Suprapubic skin (tissue), 4 donors: Measurements from ENCODE around the gene SPATA2. TPM values are rescaled to one million over a fixed set of nuclear protein-coding genes. Genes with fewer than 3 reads are reported as not detected.

Source experiments
- DNase-seq, 2 donors: peaks; one replicate each; pipeline ENCODE4 v3.0.0-alpha.2; 2019; ENCODE audit warnings: low spot score in 2 of 2
- H3K27ac ChIP-seq: fragments of 200-600 bp; sonication (generic); one replicate; pipeline ENCODE4 v1.5.1; 2019
- H3K27me3 ChIP-seq: fragments of 200-600 bp; sonication (generic); one replicate; pipeline ENCODE4 v1.5.1; 2019
- H3K36me3 ChIP-seq: fragments of 200-600 bp; sonication (generic); one replicate; pipeline ENCODE4 v1.5.1; 2019
- H3K4me1 ChIP-seq: fragments of 200-600 bp; sonication (generic); one replicate; pipeline ENCODE4 v1.5.1; 2019
- H3K4me3 ChIP-seq: fragments of 200-600 bp; sonication (generic); one replicate; pipeline ENCODE4 v1.5.1; 2019; ENCODE audit warnings: mild to moderate bottlenecking
- H3K9me3 ChIP-seq: fragments of 200-600 bp; sonication (generic); one replicate; pipeline ENCODE4 v1.5.1; 2019
- EP300 ChIP-seq: sonication (generic); formaldehyde crosslinking; IDR thresholded peaks from one replicate; pipeline ENCODE4 v1.6.1; 2017; ENCODE audit warnings: antibody characterized with exemption
- POLR2A ChIP-seq, 2 donors: fragments of 450-650 bp; IDR thresholded peaks; one replicate each; pipeline ENCODE4 v1.6.1; 2017; ENCODE audit warnings: antibody characterized with exemption in 2 of 2, mild to moderate bottlenecking in 2 of 2, moderate library complexity in 2 of 2
- POLR2AphosphoS5 ChIP-seq, 3 donors: sonication (generic); formaldehyde crosslinking; IDR thresholded peaks; one replicate each; pipeline ENCODE4 v1.6.1; 2017; ENCODE audit warnings: antibody characterized with exemption in 3 of 3
- WGBS: methylation state at CpG from one replicate; pipeline ENCODE4 v1.1.5; 2018; 5-methylcytosine and 5-hydroxymethylcytosine counted together
- total RNA-seq, 4 donors: library from RNA; depleted of rRNA; stranded (reverse); fragments of >200 nt; gene quantifications; one replicate each; pipeline ENCODE4 v1.1.0, GENCODE V29; 2016
- TF ChIP-seq, protein P1 (sequence below), 2 donors: fragments of 200-600 bp in 1 of 2; fragments of 450-650 bp in 1 of 2; sonication (generic) in 1 of 2; IDR thresholded peaks; one replicate each; pipeline ENCODE4 v1.5.1; 2016 to 2019; ENCODE audit warnings: antibody characterized with exemption in 2 of 2, mild to moderate bottlenecking in 1 of 2, moderate library complexity in 1 of 2

The SPATA2 gene
- total RNA-seq, 4 donors from 2014 or later, result 7.3 to 9.3 (median 8.7) TPM

DNA sequence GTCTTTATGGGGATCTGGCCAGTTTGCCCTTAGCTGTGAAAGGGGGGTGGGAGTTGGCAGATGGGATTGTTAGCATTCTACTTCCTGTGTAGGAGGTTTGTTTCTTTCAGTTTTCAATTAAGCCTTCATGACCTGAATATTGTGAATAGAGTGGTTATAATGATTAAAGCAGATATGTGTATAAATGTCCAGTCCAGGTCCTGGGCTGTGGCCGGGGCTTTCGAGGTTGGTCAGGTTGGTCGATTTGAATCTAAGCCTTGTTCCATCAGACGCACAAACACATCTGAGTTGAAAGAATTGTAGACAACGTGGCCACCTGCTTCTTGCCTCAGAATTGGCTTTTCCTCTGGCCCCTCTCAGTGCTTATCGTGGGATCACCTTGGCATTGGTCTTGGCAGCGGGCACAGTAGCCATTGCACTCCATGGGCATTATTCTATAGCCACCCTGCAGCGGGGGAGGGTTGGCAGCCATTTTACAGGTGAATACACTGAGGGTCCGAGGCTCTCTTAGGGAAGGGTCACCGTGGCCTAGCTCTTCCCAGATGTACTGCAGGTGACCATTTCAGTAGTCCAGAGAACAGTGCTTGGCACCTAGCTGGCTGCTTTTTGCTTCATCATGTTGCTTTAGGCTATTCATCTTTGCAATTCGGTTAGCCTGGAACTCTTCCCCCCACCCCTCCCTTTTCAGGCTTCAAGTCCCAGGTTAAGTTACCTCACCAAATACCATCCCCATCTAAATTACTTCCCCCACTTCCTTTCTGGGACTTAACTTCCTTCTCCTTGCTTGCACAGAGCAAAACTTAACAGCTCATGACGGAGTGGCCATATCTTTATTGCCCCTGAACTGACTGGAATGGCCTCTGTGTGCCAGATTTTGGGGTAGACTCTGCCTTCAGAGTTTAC, 21.9 kb upstream of the SPATA2 start:
- Histone ChIP-seq H3K27me3 (no peaks in the 10 kb centered on the region), H3K4me1 (peaks cover 34% of the 10 kb centered on the region), H3K9me3 (no peaks in the 10 kb centered on the region), H3K36me3 (peaks cover 11% of the 10 kb centered on the region), H3K27ac (peak overlapping the region; percentile 90), H3K4me3 (peak overlapping the region; percentile 74)
- no peak for TF ChIP-seq POLR2A (IDR thresholded peaks at IDR 0.05)
- TF ChIP-seq, protein P1, sequence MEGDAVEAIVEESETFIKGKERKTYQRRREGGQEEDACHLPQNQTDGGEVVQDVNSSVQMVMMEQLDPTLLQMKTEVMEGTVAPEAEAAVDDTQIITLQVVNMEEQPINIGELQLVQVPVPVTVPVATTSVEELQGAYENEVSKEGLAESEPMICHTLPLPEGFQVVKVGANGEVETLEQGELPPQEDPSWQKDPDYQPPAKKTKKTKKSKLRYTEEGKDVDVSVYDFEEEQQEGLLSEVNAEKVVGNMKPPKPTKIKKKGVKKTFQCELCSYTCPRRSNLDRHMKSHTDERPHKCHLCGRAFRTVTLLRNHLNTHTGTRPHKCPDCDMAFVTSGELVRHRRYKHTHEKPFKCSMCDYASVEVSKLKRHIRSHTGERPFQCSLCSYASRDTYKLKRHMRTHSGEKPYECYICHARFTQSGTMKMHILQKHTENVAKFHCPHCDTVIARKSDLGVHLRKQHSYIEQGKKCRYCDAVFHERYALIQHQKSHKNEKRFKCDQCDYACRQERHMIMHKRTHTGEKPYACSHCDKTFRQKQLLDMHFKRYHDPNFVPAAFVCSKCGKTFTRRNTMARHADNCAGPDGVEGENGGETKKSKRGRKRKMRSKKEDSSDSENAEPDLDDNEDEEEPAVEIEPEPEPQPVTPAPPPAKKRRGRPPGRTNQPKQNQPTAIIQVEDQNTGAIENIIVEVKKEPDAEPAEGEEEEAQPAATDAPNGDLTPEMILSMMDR (IDR thresholded peaks at IDR 0.05), result no peak
- TF ChIP-seq POLR2AphosphoS5 (IDR thresholded peaks at IDR 0.05), result no peak
- TF ChIP-seq EP300, result no peak
- no peak for DNase-seq
- WGBS, result 10% methylated on average over 11 of the region's 12 CpGs

DNA sequence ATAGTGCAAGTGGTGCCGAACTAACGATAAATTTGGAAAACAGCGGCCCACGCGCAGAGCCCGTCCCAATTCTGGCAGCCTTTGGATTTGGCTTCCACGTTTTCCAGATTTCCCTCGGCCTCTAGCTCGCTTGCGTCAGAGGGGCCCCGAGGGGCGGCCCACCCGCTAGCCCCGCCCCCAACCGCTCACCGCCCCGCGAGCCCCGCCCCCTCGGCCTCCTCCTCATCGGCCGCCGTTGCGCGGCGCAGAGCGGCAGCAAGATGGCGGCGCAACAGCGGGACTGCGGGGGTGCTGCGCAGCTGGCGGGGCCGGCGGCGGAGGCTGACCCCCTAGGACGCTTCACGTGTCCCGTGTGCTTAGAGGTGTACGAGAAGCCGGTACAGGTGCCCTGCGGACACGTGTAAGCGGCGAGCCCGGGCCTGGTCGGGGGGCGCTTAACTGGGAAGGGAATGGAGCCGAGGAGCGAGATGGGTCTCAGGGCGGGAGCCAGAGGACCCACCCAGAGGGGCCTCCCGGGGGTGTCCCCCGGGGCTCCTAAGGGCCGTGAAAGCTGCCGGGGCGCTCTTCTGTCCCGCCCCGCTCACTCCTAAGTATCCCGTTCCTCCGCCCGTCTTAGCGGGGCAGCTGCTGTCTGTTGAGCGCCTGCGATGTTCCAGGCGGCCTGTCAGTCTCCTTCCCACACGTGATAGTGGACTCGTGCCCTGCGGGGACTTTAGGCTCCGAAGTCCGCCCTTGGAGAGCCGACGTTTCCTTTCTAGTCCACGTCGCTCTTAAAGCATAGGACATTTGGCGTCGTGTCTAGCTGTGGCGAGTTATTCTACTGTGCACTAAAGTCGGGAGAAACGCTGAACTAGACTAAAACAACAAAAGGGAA, 21.1 kb upstream of the SPATA2 start, which contains the start of gene RNF114:
TSS of gene RNF114 (plus strand) at position 245 of the 874 bp plus-strand sequence. CDS start at position 261, 16 bp downstream.
- Histone ChIP-seq H3K4me1 (peaks cover 34% of the 10 kb centered on the region), H3K4me3 (peak within 1 kb of the TSS; percentile 74), H3K27me3 (no peaks in the 10 kb centered on the region), H3K36me3 (peaks cover 4% of the 10 kb centered on the region), H3K27ac (peak within 1 kb of the TSS; percentile 90), H3K9me3 (no peaks in the 10 kb centered on the region)
- peak; percentile 94 to 96 for DNase-seq
- WGBS, result under 1% methylated on average over 42 of the region's 79 CpGs
- TF ChIP-seq, protein P1 (IDR thresholded peaks at IDR 0.05), result no peak
- peak; percentile 78 to 97 (median 91) for TF ChIP-seq POLR2AphosphoS5 (IDR thresholded peaks at IDR 0.05)
- peak; percentile 79 to 95 for TF ChIP-seq POLR2A (IDR thresholded peaks at IDR 0.05)

DNA sequence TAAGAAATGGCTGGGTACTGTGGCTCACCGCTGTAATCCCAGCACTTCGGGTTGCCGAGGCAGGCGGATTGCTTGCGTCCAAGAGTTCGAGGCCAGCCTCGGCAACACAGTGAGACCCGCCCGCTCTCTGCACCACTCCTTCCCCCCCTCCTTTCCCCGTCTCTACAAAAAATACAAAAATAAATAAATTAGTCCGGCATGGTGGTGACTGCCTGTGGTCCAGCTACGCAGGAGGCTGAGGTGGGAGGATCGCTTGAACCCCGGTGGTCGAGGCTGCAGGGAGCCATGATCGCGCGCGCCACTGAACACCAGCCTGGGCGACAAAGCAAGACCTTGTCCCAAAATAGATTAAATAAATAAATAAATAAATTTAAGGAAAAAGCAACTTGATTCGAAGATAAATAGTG, 20.4 kb upstream of the SPATA2 start:
- H3K9me3 ChIP-seq, result no peaks in the 10 kb centered on the region
- no peaks in the 10 kb centered on the region for H3K36me3 ChIP-seq
- DNase-seq, result no peak
- H3K4me3 ChIP-seq, result peak overlapping the region; percentile 74
- 17% methylated on average over 21 of the region's 21 CpGs for WGBS
- no peak for TF ChIP-seq EP300
- TF ChIP-seq POLR2A (IDR thresholded peaks at IDR 0.05), result no peak
- TF ChIP-seq POLR2AphosphoS5 (IDR thresholded peaks at IDR 0.05), result no peak
- TF ChIP-seq, protein P1 (IDR thresholded peaks at IDR 0.05), result no peak
- no peaks in the 10 kb centered on the region for H3K27me3 ChIP-seq
- H3K27ac ChIP-seq, result peak overlapping the region; percentile 90
- H3K4me1 ChIP-seq, result peaks cover 34% of the 10 kb centered on the region

DNA sequence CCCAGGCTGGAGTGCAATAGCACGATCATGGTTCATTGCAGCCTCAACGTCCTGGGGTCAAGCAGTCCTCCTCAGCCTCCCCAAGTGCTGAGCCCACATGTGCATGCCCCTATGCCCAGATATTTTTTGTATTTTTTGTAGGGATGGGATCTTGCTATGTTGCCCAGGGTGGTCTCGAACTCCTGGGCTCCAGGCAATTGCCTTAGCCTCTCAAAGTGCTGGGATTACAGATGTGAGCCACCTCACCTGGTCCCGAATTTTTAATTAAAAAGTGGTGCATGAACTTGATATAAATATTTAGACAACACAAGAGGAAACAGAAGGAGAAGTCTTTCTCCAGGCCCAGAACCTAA, 13.8 kb upstream of the SPATA2 start:
- WGBS, result 41% methylated on average over 4 of the region's 4 CpGs
- no peak for TF ChIP-seq POLR2A (IDR thresholded peaks at IDR 0.05)
- TF ChIP-seq, protein P1 (IDR thresholded peaks at IDR 0.05), result no peak
- Histone ChIP-seq H3K27ac (no peak overlapping the region), H3K4me1 (peaks cover 3% of the 10 kb centered on the region), H3K27me3 (no peaks in the 10 kb centered on the region), H3K36me3 (no peaks in the 10 kb centered on the region), H3K9me3 (no peaks in the 10 kb centered on the region), H3K4me3 (no peak overlapping the region)
- DNase-seq, result no peak
